ENCODE results near the gene RFX4. TPM values are rescaled to one million over a fixed set of nuclear protein-coding genes. Genes with fewer than 3 reads are reported as not detected.

RFX4 gene
- polyA plus RNA-seq, 2 of the 4 experiments (the other 2 are of a cell fraction): not detected

- TF ChIP-seq POLR2AphosphoS2 (conservative IDR thresholded peaks at IDR 0.05; ENCODE audit: low read length) (no peak), CHD2 (IDR thresholded peaks at IDR 0.05; ENCODE audit: low read length, partially characterized antibody) (no peak), MYC (IDR thresholded peaks at IDR 0.05; ENCODE audit: borderline replicate concordance, low read length) (no peak)
- CTCF ChIA-PET: no interaction called here
- Histone ChIP-seq H3K4me1 (no peaks in the 10 kb centered on the region), H3K9me3 (no peaks in the 10 kb centered on the region), H3K4me2 (no peak overlapping the region), H3K27ac (no peak overlapping the region), H3K4me3 (no peak overlapping the region)
- ATAC-seq (no peak), FAIRE-seq (peak; percentile 63), DNase-seq (ENCODE audit: low read depth in 1 of 2, low spot score in 1 of 2) (no peak)
- POLR2A ChIA-PET: no interaction called here
- WGBS (ENCODE audit: missing lambda C conversion rate): 35% methylated on average over 5 of the region's 5 CpGs
Observed at GRCh38 chr12:106598003-106598402, 15.2 kb downstream of the RFX4 start.

- Histone ChIP-seq H3K4me3 (no peak overlapping the region), H3K27ac (no peak overlapping the region), H3K4me2 (no peak overlapping the region), H3K4me1 (no peaks in the 10 kb centered on the region), H3K9me3 (no peaks in the 10 kb centered on the region)
- DNase-seq (ENCODE audit: low read depth in 1 of 2, low spot score in 1 of 2) (no peak), ATAC-seq (no peak), FAIRE-seq (no peak)
- WGBS (ENCODE audit: missing lambda C conversion rate): 54% methylated on average over 4 of the region's 4 CpGs
- ChIA-PET POLR2A (no interaction called here), CTCF (interaction anchor here (0.6 to 0.8 kb wide), 2 partner anchors 11 to 161 kb away, joined by 3 read pairs; no protein-coding TSS in a partner anchor)
- TF ChIP-seq PHF8 (IDR thresholded peaks at IDR 0.05; ENCODE audit: borderline replicate concordance, low read depth) (no peak), HMGXB4 (CRISPR knock-in tag; IDR thresholded peaks at IDR 0.05; ENCODE audit: borderline replicate concordance) (no peak), NR3C1 (IDR thresholded peaks at IDR 0.05) (no peak), CBX2 (IDR thresholded peaks at IDR 0.05; ENCODE audit: borderline replicate concordance, low read depth) (no peak), CEBPB (IDR thresholded peaks at IDR 0.05) (no peak), ZC3H11A (IDR thresholded peaks at IDR 0.05) (no peak), CHD4 (IDR thresholded peaks at IDR 0.05; ENCODE audit: borderline replicate concordance) (no peak)
- TF ChIP-seq, protein P1, sequence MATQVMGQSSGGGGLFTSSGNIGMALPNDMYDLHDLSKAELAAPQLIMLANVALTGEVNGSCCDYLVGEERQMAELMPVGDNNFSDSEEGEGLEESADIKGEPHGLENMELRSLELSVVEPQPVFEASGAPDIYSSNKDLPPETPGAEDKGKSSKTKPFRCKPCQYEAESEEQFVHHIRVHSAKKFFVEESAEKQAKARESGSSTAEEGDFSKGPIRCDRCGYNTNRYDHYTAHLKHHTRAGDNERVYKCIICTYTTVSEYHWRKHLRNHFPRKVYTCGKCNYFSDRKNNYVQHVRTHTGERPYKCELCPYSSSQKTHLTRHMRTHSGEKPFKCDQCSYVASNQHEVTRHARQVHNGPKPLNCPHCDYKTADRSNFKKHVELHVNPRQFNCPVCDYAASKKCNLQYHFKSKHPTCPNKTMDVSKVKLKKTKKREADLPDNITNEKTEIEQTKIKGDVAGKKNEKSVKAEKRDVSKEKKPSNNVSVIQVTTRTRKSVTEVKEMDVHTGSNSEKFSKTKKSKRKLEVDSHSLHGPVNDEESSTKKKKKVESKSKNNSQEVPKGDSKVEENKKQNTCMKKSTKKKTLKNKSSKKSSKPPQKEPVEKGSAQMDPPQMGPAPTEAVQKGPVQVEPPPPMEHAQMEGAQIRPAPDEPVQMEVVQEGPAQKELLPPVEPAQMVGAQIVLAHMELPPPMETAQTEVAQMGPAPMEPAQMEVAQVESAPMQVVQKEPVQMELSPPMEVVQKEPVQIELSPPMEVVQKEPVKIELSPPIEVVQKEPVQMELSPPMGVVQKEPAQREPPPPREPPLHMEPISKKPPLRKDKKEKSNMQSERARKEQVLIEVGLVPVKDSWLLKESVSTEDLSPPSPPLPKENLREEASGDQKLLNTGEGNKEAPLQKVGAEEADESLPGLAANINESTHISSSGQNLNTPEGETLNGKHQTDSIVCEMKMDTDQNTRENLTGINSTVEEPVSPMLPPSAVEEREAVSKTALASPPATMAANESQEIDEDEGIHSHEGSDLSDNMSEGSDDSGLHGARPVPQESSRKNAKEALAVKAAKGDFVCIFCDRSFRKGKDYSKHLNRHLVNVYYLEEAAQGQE (IDR thresholded peaks at IDR 0.05): no peak
Observed at GRCh38 chr12:106599302-106599701, 16.5 kb downstream of the RFX4 start.

- Histone ChIP-seq H3K4me3 (no peak overlapping the region), H3K27ac (no peak overlapping the region), H3K4me1 (no peaks in the 10 kb centered on the region), H3K9me3 (no peaks in the 10 kb centered on the region), H3K4me2 (no peak overlapping the region)
- WGBS (ENCODE audit: missing lambda C conversion rate): 80% methylated on average over 5 of the region's 5 CpGs
- ChIA-PET POLR2A (no interaction called here), CTCF (interaction anchor here (0.9 kb wide), 1 partner anchor 21 kb away, joined by 3 read pairs; no protein-coding TSS in a partner anchor)
- no peak for DNase-seq (ENCODE audit: low read depth in 1 of 2, low spot score in 1 of 2)
- TF ChIP-seq MYC (IDR thresholded peaks at IDR 0.05; ENCODE audit: borderline replicate concordance, low read length) (no peak), HOXA7 (CRISPR knock-in tag; IDR thresholded peaks at IDR 0.05) (no peak), CBX2 (IDR thresholded peaks at IDR 0.05; ENCODE audit: borderline replicate concordance, low read depth) (no peak), FOSL2 (IDR thresholded peaks at IDR 0.05) (no peak), FOSL2 (CRISPR knock-in tag; IDR thresholded peaks at IDR 0.05) (no peak), TFCP2L1 (CRISPR knock-in tag; IDR thresholded peaks at IDR 0.05) (no peak), PHF8 (IDR thresholded peaks at IDR 0.05; ENCODE audit: borderline replicate concordance, low read depth) (no peak)
- TF ChIP-seq, protein P2, sequence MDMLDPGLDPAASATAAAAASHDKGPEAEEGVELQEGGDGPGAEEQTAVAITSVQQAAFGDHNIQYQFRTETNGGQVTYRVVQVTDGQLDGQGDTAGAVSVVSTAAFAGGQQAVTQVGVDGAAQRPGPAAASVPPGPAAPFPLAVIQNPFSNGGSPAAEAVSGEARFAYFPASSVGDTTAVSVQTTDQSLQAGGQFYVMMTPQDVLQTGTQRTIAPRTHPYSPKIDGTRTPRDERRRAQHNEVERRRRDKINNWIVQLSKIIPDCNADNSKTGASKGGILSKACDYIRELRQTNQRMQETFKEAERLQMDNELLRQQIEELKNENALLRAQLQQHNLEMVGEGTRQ (IDR thresholded peaks at IDR 0.05): no peak
- TF ChIP-seq, protein P3, sequence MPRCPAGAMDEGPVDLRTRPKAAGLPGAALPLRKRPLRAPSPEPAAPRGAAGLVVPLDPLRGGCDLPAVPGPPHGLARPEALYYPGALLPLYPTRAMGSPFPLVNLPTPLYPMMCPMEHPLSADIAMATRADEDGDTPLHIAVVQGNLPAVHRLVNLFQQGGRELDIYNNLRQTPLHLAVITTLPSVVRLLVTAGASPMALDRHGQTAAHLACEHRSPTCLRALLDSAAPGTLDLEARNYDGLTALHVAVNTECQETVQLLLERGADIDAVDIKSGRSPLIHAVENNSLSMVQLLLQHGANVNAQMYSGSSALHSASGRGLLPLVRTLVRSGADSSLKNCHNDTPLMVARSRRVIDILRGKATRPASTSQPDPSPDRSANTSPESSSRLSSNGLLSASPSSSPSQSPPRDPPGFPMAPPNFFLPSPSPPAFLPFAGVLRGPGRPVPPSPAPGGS (IDR thresholded peaks at IDR 0.05): no peak
- FAIRE-seq: no peak
- ATAC-seq: no peak
Observed at GRCh38 chr12:106600503-106600902, 17.7 kb downstream of the RFX4 start.

All from A549 (cell line).